H1 (cell line): ENCODE data around the gene SHROOM3. TPM values are rescaled to one million over a fixed set of nuclear protein-coding genes. Genes with fewer than 3 reads are reported as not detected.

ENCODE experiments used
- CTCF ChIA-PET: fragments of 300-600 bp; sonication (Branson Sonifier 250); formaldehyde crosslinking; loops from one replicate; lab custom pipeline; 2021; ENCODE audit not compliant: partially characterized antibody; lab: Charles Lee
- POLR2A ChIA-PET: fragments of 300-600 bp; sonication (Branson Sonifier 250); formaldehyde crosslinking; loops from one replicate; lab custom pipeline; 2021; ENCODE audit warnings: inconsistent platforms; ENCODE audit not compliant: partially characterized antibody; lab: Charles Lee
- DNase-seq, 2 experiments: peaks; one replicate each; pipeline versions ENCODE4 v3.0.0 to v3.0.0-alpha.2; 2010 to 2022; ENCODE audit warnings: low spot score in 2 of 2, low read depth in 1 of 2, mixed read lengths in 1 of 2
- FAIRE-seq: peaks from 2 replicates; lab custom pipeline; 2011; peaks lifted over from hg19 to GRCh38; lab: Jason Lieb, UNC
- H2AFZ ChIP-seq: 2 replicates; pipeline ENCODE4 v1.8.1; 2012; ENCODE audit warnings: low read length, inconsistent platforms
- H2AK5ac ChIP-seq: 2 replicates; pipeline ENCODE4 v1.6.1; 2013; ENCODE audit warnings: low read depth, low read length
- H2BK120ac ChIP-seq: replicated peaks from 2 replicates; pipeline ENCODE3; 2013; ENCODE audit warnings: low read depth, low read length, inconsistent platforms
- H2BK12ac ChIP-seq: 2 replicates; pipeline ENCODE4 v1.6.1; 2013; ENCODE audit warnings: low read depth, low read length
- H2BK15ac ChIP-seq: 2 replicates; pipeline ENCODE4 v1.6.1; 2013; ENCODE audit warnings: low read length
- H2BK20ac ChIP-seq: 2 replicates; pipeline ENCODE4 v1.6.1; 2013; ENCODE audit warnings: low read length
- H2BK5ac ChIP-seq: 2 replicates; pipeline ENCODE4 v1.6.1; 2013; ENCODE audit warnings: low read depth, low read length
- H3K14ac ChIP-seq: 2 replicates; pipeline ENCODE4 v1.6.1; 2013; ENCODE audit warnings: inconsistent platforms; ENCODE audit not compliant: insufficient read length
- H3K18ac ChIP-seq: 2 replicates; pipeline ENCODE4 v1.6.1; 2013; ENCODE audit warnings: low read length; ENCODE audit errors: extremely low read depth
- H3K23ac ChIP-seq: 2 replicates; pipeline ENCODE4 v1.6.1; 2013; ENCODE audit warnings: inconsistent platforms; ENCODE audit not compliant: insufficient read length
- H3K23me2 ChIP-seq: 2 replicates; pipeline ENCODE4 v1.6.1; 2013; ENCODE audit warnings: low read depth, low read length
- H3K27ac ChIP-seq: 2 replicates; pipeline ENCODE4 v1.6.1; 2011; ENCODE audit warnings: low read depth, low read length, inconsistent platforms
- H3K27me3 ChIP-seq, 4 experiments: replicated peaks in 1 of 4; 1 replicate in 1 of 4; 2 replicates in 3 of 4; pipeline versions ENCODE4 v1.6.1 to v1.8.1; 2011 to 2013; ENCODE audit warnings: low read length in 3 of 4, mild to moderate bottlenecking in 3 of 4, inconsistent platforms in 2 of 4, mixed read lengths in 2 of 4, moderate library complexity in 1 of 4; ENCODE audit not compliant: control insufficient read depth in 3 of 4, insufficient read depth in 3 of 4; ENCODE audit errors: extremely low read depth in 1 of 4
- H3K36me3 ChIP-seq, 4 experiments: 2 replicates each; pipeline versions ENCODE4 v1.6.1 to v1.8.1; 2011 to 2013; ENCODE audit warnings: mild to moderate bottlenecking in 4 of 4, low read length in 3 of 4, moderate library complexity in 2 of 4, control low read depth in 1 of 4, inconsistent platforms in 1 of 4; ENCODE audit not compliant: insufficient read depth in 4 of 4, control insufficient read depth in 2 of 4
- H3K4ac ChIP-seq: replicated peaks from 2 replicates; pipeline ENCODE3; 2013; ENCODE audit warnings: low read length, low read depth, mixed read lengths, inconsistent platforms; ENCODE audit not compliant: insufficient read length
- H3K4me1 ChIP-seq, 4 experiments: replicated peaks in 1 of 4; 1 replicate in 1 of 4; 2 replicates in 3 of 4; pipeline versions ENCODE4 v1.6.1 to v1.8.1; 2011 to 2013; ENCODE audit warnings: low read length in 3 of 4, inconsistent platforms in 2 of 4, mixed read lengths in 1 of 4; ENCODE audit not compliant: insufficient read depth in 4 of 4, control insufficient read depth in 3 of 4
- H3K4me2 ChIP-seq, 2 experiments: 2 replicates each; pipeline versions ENCODE4 v1.6.1 to v1.8.1; 2011 to 2013; ENCODE audit warnings: low read depth in 2 of 2, low read length in 2 of 2, control low read depth in 1 of 2, inconsistent platforms in 1 of 2, mild to moderate bottlenecking in 1 of 2; ENCODE audit not compliant: insufficient read depth in 1 of 2
- H3K4me3 ChIP-seq, 4 experiments: fragments of 200-600, 300-600 bp in 1 of 4; sonication (generic), shearing (Covaris generic), sonication (Bioruptor Twin) in 1 of 4; 2 replicates each; pipeline versions ENCODE4 v1.5.1 to v1.8.1; 2011 to 2016; ENCODE audit warnings: low read length in 4 of 4, low read depth in 3 of 4, control low read depth in 2 of 4, inconsistent platforms in 2 of 4, mild to moderate bottlenecking in 2 of 4, mixed read lengths in 1 of 4, moderate library complexity in 1 of 4; ENCODE audit not compliant: insufficient read depth in 2 of 4; ENCODE audit errors: extremely low read depth in 1 of 4
- H3K56ac ChIP-seq: replicated peaks from 2 replicates; pipeline ENCODE3; 2013; ENCODE audit warnings: low read depth, mild to moderate bottlenecking, mixed read lengths, low read length, inconsistent platforms; ENCODE audit not compliant: insufficient read length
- H3K79me1 ChIP-seq: 2 replicates; pipeline ENCODE4 v1.6.1; 2013; ENCODE audit warnings: low read depth, low read length, control low read depth
- H3K79me2 ChIP-seq, 2 experiments: 2 replicates each; pipeline versions ENCODE4 v1.6.1 to v1.8.1; 2012 to 2013; ENCODE audit warnings: low read length in 2 of 2, mild to moderate bottlenecking in 2 of 2, inconsistent platforms in 1 of 2; ENCODE audit not compliant: insufficient read depth in 2 of 2, control insufficient read depth in 1 of 2
- H3K9ac ChIP-seq, 4 experiments: replicated peaks in 1 of 4; 1 replicate in 1 of 4; 2 replicates in 3 of 4; pipeline versions ENCODE4 v1.6.1 to v1.8.1; 2011 to 2013; ENCODE audit warnings: low read depth in 3 of 4, low read length in 3 of 4, control low read depth in 2 of 4, mild to moderate bottlenecking in 2 of 4, moderate library complexity in 2 of 4, inconsistent platforms in 1 of 4; ENCODE audit errors: extremely low read depth in 1 of 4
- H3K9me3 ChIP-seq, 2 experiments: 2 replicates each; pipeline versions ENCODE4 v1.6.1 to v1.8.1; 2012 to 2013; ENCODE audit warnings: mild to moderate bottlenecking in 2 of 2, moderate library complexity in 2 of 2, control low read depth in 1 of 2, inconsistent platforms in 1 of 2, low read depth in 1 of 2, low read length in 1 of 2, mixed read lengths in 1 of 2; ENCODE audit not compliant: insufficient read depth in 2 of 2
- H4K20me1 ChIP-seq, 2 experiments: replicated peaks in 1 of 2; 2 replicates each; pipeline versions ENCODE3 to v1.8.1; 2011 to 2013; ENCODE audit warnings: inconsistent platforms in 2 of 2, low read length in 2 of 2, mild to moderate bottlenecking in 1 of 2; ENCODE audit not compliant: insufficient read depth in 2 of 2, control insufficient read depth in 1 of 2
- H4K5ac ChIP-seq: 2 replicates; pipeline ENCODE4 v1.6.1; 2013; ENCODE audit warnings: low read length, low read depth, mixed read lengths, inconsistent platforms; ENCODE audit not compliant: insufficient read length
- H4K8ac ChIP-seq: 2 replicates; pipeline ENCODE4 v1.8.0; 2013; ENCODE audit warnings: mild to moderate bottlenecking, moderate library complexity, low read length, inconsistent platforms; ENCODE audit not compliant: insufficient read depth; ENCODE audit errors: extremely low read depth
- H4K91ac ChIP-seq: replicated peaks from 2 replicates; pipeline ENCODE3; 2013; ENCODE audit warnings: low read length, mixed read lengths, inconsistent platforms; ENCODE audit not compliant: insufficient read length
- BACH1 ChIP-seq: IDR thresholded peaks from 2 replicates; pipeline ENCODE4 v1.6.1; 2012; ENCODE audit warnings: low read length, improper control_type of control experiment
- BCL11A ChIP-seq, 2 experiments: IDR thresholded peaks; one replicate each; pipeline ENCODE4 v1.6.1; 2011; ENCODE audit warnings: low read depth in 2 of 2, low read length in 2 of 2, mild to moderate bottlenecking in 2 of 2
- CBX8 ChIP-seq: fragments of 300-800, 300-1000 bp; sonication (generic); IDR thresholded peaks from 2 replicates; pipeline ENCODE4 v1.7.1; 2016; ENCODE audit warnings: low read depth, low read length, borderline replicate concordance
- CHD2 ChIP-seq: IDR thresholded peaks from 2 replicates; pipeline ENCODE4 v1.6.1; 2012; ENCODE audit warnings: low read length, improper control_type of control experiment
- EP300 ChIP-seq, 2 experiments: IDR thresholded peaks; 1 replicate in 1 of 2; 2 replicates in 1 of 2; pipeline ENCODE4 v1.6.1; 2011 to 2012; ENCODE audit warnings: low read depth in 2 of 2, low read length in 2 of 2, mild to moderate bottlenecking in 2 of 2, borderline replicate concordance in 1 of 2, inconsistent platforms in 1 of 2, moderate library complexity in 1 of 2
- HDAC2 ChIP-seq, 2 experiments: fragments of 300-600 bp in 1 of 2; sonication (generic) in 1 of 2; IDR thresholded peaks; 2 replicates each; pipeline ENCODE4 v1.6.1; 2011 to 2012; ENCODE audit warnings: low read depth in 2 of 2, low read length in 2 of 2, mild to moderate bottlenecking in 2 of 2, moderate library complexity in 2 of 2, borderline replicate concordance in 1 of 2, inconsistent platforms in 1 of 2
- JUND ChIP-seq: IDR thresholded peaks from 2 replicates; pipeline ENCODE4 v1.6.1; 2011; ENCODE audit warnings: mild to moderate bottlenecking, improper control_type of control experiment, low read length
- RNF2 ChIP-seq: fragments of 200-900, 300-1000 bp; sonication (generic); IDR thresholded peaks from 2 replicates; pipeline ENCODE4 v1.7.1; 2016; ENCODE audit warnings: borderline replicate concordance, low read depth, mild to moderate bottlenecking, antibody characterized with exemption, low read length; ENCODE audit not compliant: poor library complexity, severe bottlenecking; ENCODE audit errors: missing control alignments
- SAP30 ChIP-seq: fragments of 300-600 bp; sonication (generic); IDR thresholded peaks from 2 replicates; pipeline ENCODE4 v1.7.1; 2012; ENCODE audit warnings: low read length, moderate library complexity, mild to moderate bottlenecking, inconsistent platforms; ENCODE audit not compliant: insufficient read depth, insufficient replicate concordance
- SIN3A ChIP-seq, 2 experiments: IDR thresholded peaks in 1 of 2; conservative IDR thresholded peaks in 1 of 2; 2 replicates each; pipeline ENCODE4 v1.6.1; 2011 to 2012; ENCODE audit warnings: low read length in 2 of 2, improper control_type of control experiment in 1 of 2, low read depth in 1 of 2, mild to moderate bottlenecking in 1 of 2
- SRF ChIP-seq: IDR thresholded peaks from 2 replicates; pipeline ENCODE4 v1.6.1; 2011; ENCODE audit warnings: mild to moderate bottlenecking, low read depth, low read length, moderate library complexity
- YY1 ChIP-seq: IDR thresholded peaks from 2 replicates; pipeline ENCODE4 v1.6.1; 2011; ENCODE audit warnings: low read depth, mild to moderate bottlenecking, low read length
- WGBS, 2 experiments: shearing (Covaris generic) in 1 of 2; methylation state at CpG; one replicate each; pipeline versions ENCODE4 v1.1.6 to v1.1.7; 2013 to 2015; ENCODE audit warnings: low lambda C conversion rate in 2 of 2, mixed read lengths in 2 of 2, inconsistent platforms in 1 of 2, low coverage in 1 of 2, missing lambda C conversion rate in 1 of 2; ENCODE audit not compliant: insufficient replicate concordance in 2 of 2, insufficient coverage in 1 of 2, insufficient read length in 1 of 2; ENCODE audit errors: extremely low coverage in 1 of 2, missing lambda C conversion rate in 1 of 2; 5-methylcytosine and 5-hydroxymethylcytosine counted together
- polyA plus RNA-seq, 7 experiments: library from polyadenylated mRNA; depleted of rRNA in 3 of 7; stranded (reverse) in 5 of 7; unstranded in 2 of 7; fragments of >200 nt in 5 of 7; fragments of 200-250 nt in 2 of 7; gene quantifications; 1 replicate in 5 of 7; 2 replicates in 1 of 7; 4 replicates in 1 of 7; pipeline versions ENCODE4 v1.2.1 to v1.2.3, GENCODE V29; 2011 to 2013; ENCODE audit warnings: missing spikeins in 2 of 7, mixed read lengths in 2 of 7
- total RNA-seq: library from RNA; stranded (reverse); fragmentation: NEBNext Ultra II Directional; extraction: Animal tissue kit (Norgen Biotek cat#: 25700); gene quantifications from 2 replicates; pipeline ENCODE4 v1.2.1, GENCODE V29; 2021

SHROOM3 gene
- total and polyA plus RNA-seq, 2 of the 8 experiments (the other 6 are each of a cell fraction or from before 2014, with no cell fraction given): 15.8 to 34.0 TPM

- Histone ChIP-seq H2BK120ac (no peak overlapping the region), H3K4ac (no peak overlapping the region), H3K4me2 (no peak overlapping the region), H3K79me2 (no peaks in the 10 kb centered on the region), H3K23me2 (no peaks in the 10 kb centered on the region), H2BK5ac (no peak overlapping the region), H3K27me3 (no peaks in the 10 kb centered on the region), H3K4me1 (no peaks in the 10 kb centered on the region), H3K9ac (no peak overlapping the region), H3K23ac (no peak overlapping the region), H2BK20ac (no peak overlapping the region), H3K27ac (no peak overlapping the region), H2AFZ (no peak overlapping the region), H3K18ac (no peak overlapping the region), H3K36me3 (no peaks in the 10 kb centered on the region), H4K91ac (no peak overlapping the region), H4K5ac (no peak overlapping the region), H2BK15ac (no peak overlapping the region), H2AK5ac (no peak overlapping the region), H3K4me3 (no peak overlapping the region), H3K56ac (no peak overlapping the region), H4K20me1 (no peaks in the 10 kb centered on the region), H2BK12ac (no peak overlapping the region), H3K79me1 (no peaks in the 10 kb centered on the region), H3K14ac (no peak overlapping the region), H3K9me3 (no peaks in the 10 kb centered on the region), H4K8ac (no peak overlapping the region)
- TF ChIP-seq EP300 (IDR thresholded peaks at IDR 0.05; ENCODE audit: borderline replicate concordance in 1 of 2, low read depth in 2 of 2, low read length in 2 of 2) (no peak), SAP30 (no peak), YY1 (no peak), CBX8 (no peak), CHD2 (no peak), HDAC2 (IDR thresholded peaks at IDR 0.05; ENCODE audit: borderline replicate concordance in 1 of 2, low read depth in 2 of 2, low read length in 2 of 2) (no peak), BCL11A (IDR thresholded peaks at IDR 0.05; ENCODE audit: low read depth in 2 of 2, low read length in 2 of 2) (no peak), BACH1 (no peak), RNF2 (no peak), JUND (no peak), SIN3A (conservative IDR thresholded peaks at IDR 0.05 in 1 of 2, IDR thresholded peaks at IDR 0.05 in 1 of 2; ENCODE audit: low read depth in 1 of 2, low read length in 2 of 2) (no peak), SRF (no peak)
- WGBS, 2 experiments: 94% methylated on average over 2 of the region's 2 CpGs; no CpG with 5 or more reads in 1 of the 2 experiments
- FAIRE-seq (no peak), DNase-seq (no peak)
- ChIA-PET POLR2A (no interaction called here), CTCF (interaction anchor here (1.0 to 1.2 kb wide), 4 partner anchors 11 to 87 kb away, joined by 3 to 4 read pairs (median 4); no protein-coding TSS in a partner anchor)
These were observed 235.6 kb downstream of the SHROOM3 start for GRCh38 chr4:76670631-76671030.
